Gastroesophageal sphincter (tissue), 4 donors: ENCODE data around the gene LRRFIP2. TPM values are rescaled to one million over a fixed set of nuclear protein-coding genes. Genes with fewer than 3 reads are reported as not detected.

Experiments used
- ATAC-seq: fragments of 150-250 bp; one replicate; pipeline ENCODE4 v1.9.1; 2016; ENCODE audit warnings: mild to moderate bottlenecking, moderate library complexity
- H3K27ac ChIP-seq, 4 donors: fragments of 200-600 bp; sonication (generic) in 3 of 4; 1 replicate in 3 of 4; 2 replicates in 1 of 4; pipeline ENCODE4 v1.5.1; 2016 to 2019
- H3K27me3 ChIP-seq: fragments of 200-600 bp; sonication (generic); one replicate; pipeline ENCODE4 v1.5.1; 2019
- H3K36me3 ChIP-seq, 2 donors: fragments of 200-600 bp; sonication (generic); one replicate each; pipeline ENCODE4 v1.5.1; 2019; ENCODE audit warnings: control low read depth in 1 of 2
- H3K4me1 ChIP-seq, 3 donors: fragments of 200-600 bp; sonication (generic); 1 replicate in 2 of 3; 2 replicates in 1 of 3; pipeline ENCODE4 v1.5.1; 2016 to 2019; ENCODE audit warnings: control low read depth in 2 of 3
- H3K4me3 ChIP-seq, 2 donors: fragments of 200-600 bp; sonication (generic); one replicate each; pipeline ENCODE4 v1.5.1; 2019; ENCODE audit warnings: mild to moderate bottlenecking in 1 of 2, moderate library complexity in 1 of 2
- H3K9me3 ChIP-seq, 3 donors: fragments of 200-600 bp; sonication (generic); one replicate each; pipeline ENCODE4 v1.5.1; 2017 to 2019; ENCODE audit warnings: control low read depth in 2 of 3
- EP300 ChIP-seq: sonication (generic); formaldehyde crosslinking; IDR thresholded peaks from one replicate; pipeline ENCODE4 v1.6.1; 2017; ENCODE audit warnings: antibody characterized with exemption, mild to moderate bottlenecking
- POLR2A ChIP-seq, 2 donors: fragments of 450-650 bp; IDR thresholded peaks; one replicate each; pipeline ENCODE4 v1.6.1; 2017; ENCODE audit warnings: antibody characterized with exemption in 2 of 2, mild to moderate bottlenecking in 2 of 2, moderate library complexity in 1 of 2
- POLR2AphosphoS5 ChIP-seq: sonication (generic); formaldehyde crosslinking; IDR thresholded peaks from one replicate; pipeline ENCODE4 v1.6.1; 2017; ENCODE audit warnings: antibody characterized with exemption
- WGBS, 2 donors: methylation state at CpG; one replicate each; pipeline ENCODE4 v1.1.5; 2018; ENCODE audit warnings: low coverage in 1 of 2; 5-methylcytosine and 5-hydroxymethylcytosine counted together
- total RNA-seq, 4 donors: library from RNA; depleted of rRNA; stranded (reverse); fragments of >200 nt; gene quantifications; one replicate each; pipeline ENCODE4 v1.1.0, GENCODE V29; 2016
- TF ChIP-seq, protein P1 (sequence below), 4 experiments: fragments of 200-600 bp in 2 of 4; fragments of 450-650 bp in 2 of 4; sonication (generic) in 1 of 4; IDR thresholded peaks; one replicate each; pipeline ENCODE4 v1.5.1; 2017 to 2019; ENCODE audit warnings: antibody characterized with exemption in 4 of 4, mild to moderate bottlenecking in 2 of 4, moderate library complexity in 2 of 4

LRRFIP2 gene
- total RNA-seq, 4 donors from 2014 or later: 79.4 to 123 (median 88.4) TPM

GRCh38 chr3:37161351-37161750 lies 13.0 kb downstream of the LRRFIP2 start:
- TF ChIP-seq, protein P1, sequence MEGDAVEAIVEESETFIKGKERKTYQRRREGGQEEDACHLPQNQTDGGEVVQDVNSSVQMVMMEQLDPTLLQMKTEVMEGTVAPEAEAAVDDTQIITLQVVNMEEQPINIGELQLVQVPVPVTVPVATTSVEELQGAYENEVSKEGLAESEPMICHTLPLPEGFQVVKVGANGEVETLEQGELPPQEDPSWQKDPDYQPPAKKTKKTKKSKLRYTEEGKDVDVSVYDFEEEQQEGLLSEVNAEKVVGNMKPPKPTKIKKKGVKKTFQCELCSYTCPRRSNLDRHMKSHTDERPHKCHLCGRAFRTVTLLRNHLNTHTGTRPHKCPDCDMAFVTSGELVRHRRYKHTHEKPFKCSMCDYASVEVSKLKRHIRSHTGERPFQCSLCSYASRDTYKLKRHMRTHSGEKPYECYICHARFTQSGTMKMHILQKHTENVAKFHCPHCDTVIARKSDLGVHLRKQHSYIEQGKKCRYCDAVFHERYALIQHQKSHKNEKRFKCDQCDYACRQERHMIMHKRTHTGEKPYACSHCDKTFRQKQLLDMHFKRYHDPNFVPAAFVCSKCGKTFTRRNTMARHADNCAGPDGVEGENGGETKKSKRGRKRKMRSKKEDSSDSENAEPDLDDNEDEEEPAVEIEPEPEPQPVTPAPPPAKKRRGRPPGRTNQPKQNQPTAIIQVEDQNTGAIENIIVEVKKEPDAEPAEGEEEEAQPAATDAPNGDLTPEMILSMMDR (IDR thresholded peaks at IDR 0.05): no peak
- no peak for TF ChIP-seq POLR2A (IDR thresholded peaks at IDR 0.05)
- no peak for TF ChIP-seq EP300
- no peak for TF ChIP-seq POLR2AphosphoS5
- peaks cover 0 to 24% (median 0%) of the 10 kb centered on the region in 3 donors for H3K4me1 ChIP-seq
- 78 to 83% methylated on average over 3 of the region's 3 CpGs for WGBS, 2 donors
- peaks cover 2 to 15% of the 10 kb centered on the region in 2 donors for H3K36me3 ChIP-seq
- H3K27me3 ChIP-seq: no peaks in the 10 kb centered on the region
- no peak overlapping the region for H3K4me3 ChIP-seq
- no peak overlapping the region for H3K27ac ChIP-seq
- no peak for ATAC-seq
- no peaks in the 10 kb centered on the region for H3K9me3 ChIP-seq

GRCh38 chr3:37155782-37156181 lies 18.6 kb downstream of the LRRFIP2 start:
- no peak for TF ChIP-seq POLR2AphosphoS5
- TF ChIP-seq POLR2A (IDR thresholded peaks at IDR 0.05): no peak
- no peak for TF ChIP-seq EP300
- TF ChIP-seq, protein P1 (IDR thresholded peaks at IDR 0.05): no peak
- 96 to 99% methylated on average over 4 to 8 of the region's 8 CpGs for WGBS, 2 donors
- Histone ChIP-seq H3K4me1 (peaks cover 0 to 35% (median 0%) of the 10 kb centered on the region in 3 donors), H3K4me3 (no peak overlapping the region), H3K27me3 (no peaks in the 10 kb centered on the region), H3K36me3 (peaks cover 2 to 11% of the 10 kb centered on the region in 2 donors), H3K27ac (no peak overlapping the region), H3K9me3 (no peaks in the 10 kb centered on the region)
- ATAC-seq: no peak

DNA sequence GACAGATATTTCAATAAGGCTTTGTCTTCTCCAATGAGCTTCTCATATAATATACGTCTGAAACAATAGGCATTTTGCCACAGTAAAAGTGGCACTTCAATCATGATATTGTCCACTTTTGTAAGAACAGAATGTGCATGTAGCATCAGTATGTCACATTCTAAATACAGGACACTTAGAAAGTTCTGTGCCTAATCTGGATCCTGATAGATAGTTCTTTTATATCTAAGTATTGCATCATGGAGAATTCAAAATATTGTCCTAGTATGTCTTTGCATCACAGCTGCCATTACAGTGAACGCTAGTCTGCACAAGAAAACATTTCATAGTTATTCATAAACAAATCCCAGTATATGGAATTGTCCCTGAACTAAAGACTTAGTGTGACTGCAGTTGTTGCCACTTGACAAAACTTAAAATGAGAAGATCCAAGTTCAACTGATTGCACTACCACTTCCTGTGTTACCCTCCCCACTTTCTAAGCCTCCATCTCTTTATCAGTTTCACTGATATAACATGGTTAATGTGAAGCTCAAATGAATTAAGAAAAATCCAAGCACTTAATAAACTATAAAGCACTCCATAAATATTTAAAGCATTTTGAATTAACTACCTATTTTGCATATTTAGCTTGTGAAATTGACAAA lies 19.6 kb downstream of the LRRFIP2 start:
- 46 to 64% methylated on average over 2 of the region's 2 CpGs for WGBS, 2 donors
- Histone ChIP-seq H3K36me3 (peaks cover 2 to 5% of the 10 kb centered on the region in 2 donors), H3K4me1 (peaks cover 0 to 35% (median 0%) of the 10 kb centered on the region in 3 donors), H3K9me3 (no peaks in the 10 kb centered on the region), H3K27ac (no peak overlapping the region), H3K4me3 (no peak overlapping the region), H3K27me3 (no peaks in the 10 kb centered on the region)
- TF ChIP-seq POLR2A (IDR thresholded peaks at IDR 0.05): no peak
- TF ChIP-seq POLR2AphosphoS5: no peak
- no peak for TF ChIP-seq EP300
- TF ChIP-seq, protein P1 (IDR thresholded peaks at IDR 0.05): no peak
- ATAC-seq: no peak

DNA sequence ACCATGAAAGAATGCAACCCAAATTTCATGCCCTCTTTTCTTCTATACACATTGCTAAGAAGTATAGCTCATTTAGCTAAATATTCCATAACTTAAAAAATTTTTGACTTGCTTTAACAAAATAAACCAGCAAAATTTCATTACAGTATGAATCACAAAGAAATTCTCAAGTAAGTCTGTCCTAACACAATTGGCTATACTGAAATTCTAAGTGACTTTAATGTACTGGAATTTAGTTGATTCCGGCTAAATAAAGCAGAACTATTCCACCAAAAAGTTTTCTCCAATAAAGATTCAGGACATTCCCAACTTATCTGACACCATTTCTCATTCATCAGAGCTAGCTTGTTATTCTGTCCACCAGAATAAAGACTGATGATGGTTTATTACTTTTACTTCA lies 23.8 kb downstream of the LRRFIP2 start:
- TF ChIP-seq, protein P1 (IDR thresholded peaks at IDR 0.05): no peak
- no peak for TF ChIP-seq EP300
- no peak for TF ChIP-seq POLR2AphosphoS5
- TF ChIP-seq POLR2A (IDR thresholded peaks at IDR 0.05): no peak
- Histone ChIP-seq H3K4me3 (no peak overlapping the region), H3K4me1 (peaks cover under 1 to 49% (median 3%) of the 10 kb centered on the region in 3 donors), H3K9me3 (no peaks in the 10 kb centered on the region), H3K27me3 (no peaks in the 10 kb centered on the region), H3K27ac (no peak overlapping the region), H3K36me3 (peaks cover 0 to 19% of the 10 kb centered on the region in 2 donors)
- WGBS, 2 donors: 83 to 100% methylated on average over 1 of the region's 1 CpG
- no peak for ATAC-seq

- H3K9me3 ChIP-seq: no peaks in the 10 kb centered on the region
- H3K27me3 ChIP-seq: no peaks in the 10 kb centered on the region
- peaks cover 0 to 19% of the 10 kb centered on the region in 2 donors for H3K36me3 ChIP-seq
- TF ChIP-seq EP300 (no peak), POLR2A (IDR thresholded peaks at IDR 0.05) (no peak), POLR2AphosphoS5 (no peak)
- TF ChIP-seq, protein P1 (IDR thresholded peaks at IDR 0.05): no peak
- no peak for ATAC-seq
- WGBS, 2 donors: 86 to 90% methylated on average over 1 to 2 of the region's 4 CpGs
- H3K4me3 ChIP-seq: no peak overlapping the region
- H3K4me1 ChIP-seq: peaks cover 11 to 50% (median 13%) of the 10 kb centered on the region in 3 donors
- no peak overlapping the region for H3K27ac ChIP-seq
Observed at GRCh38 chr3:37149257-37149656, 25.1 kb downstream of the LRRFIP2 start.
